Measurements from ENCODE around the gene BIRC2. TPM values are rescaled to one million over a fixed set of nuclear protein-coding genes. Genes with fewer than 3 reads are reported as not detected.

Gene BIRC2
- total and polyA plus RNA-seq, 4 donors = 16.7 to 99.9 (median 28.9) TPM

GRCh38 chr11:102341844-102342318 is 5.1 kb upstream of the BIRC2 start:
- Histone ChIP-seq H3K36me3 (ENCODE audit: control insufficient read depth in 4 of 4, insufficient read depth in 4 of 4, low read length in 4 of 4) (peaks cover 0 to 4% (median 1%) of the 10 kb centered on the region in 4 donors), H3K4me3 (no peak overlapping the region), H3K4me1 (ENCODE audit: control insufficient read depth in 5 of 5, insufficient read depth in 5 of 5, low read length in 5 of 5) (peaks cover 0 to 9% (median 0%) of the 10 kb centered on the region in 5 donors), H3K27ac (ENCODE audit: low read depth in 1 of 2, low read length in 1 of 2) (no peak overlapping the region), H3K9ac (ENCODE audit: insufficient read depth in 1 of 2, low read length in 2 of 2) (no peak overlapping the region), H3K9me3 (ENCODE audit: control insufficient read depth in 4 of 4, insufficient read depth in 3 of 4, low read length in 3 of 4) (no peaks in the 10 kb centered on the region), H3K27me3 (ENCODE audit: control insufficient read depth in 3 of 3, insufficient read depth in 3 of 3, low read length in 2 of 3) (no peaks in the 10 kb centered on the region)
- 6 to 19% methylated on average over 1 of the region's 1 CpG for WGBS, 2 donors
- peak; percentile 67 for ATAC-seq (ENCODE audit: insufficient read depth, low FRiP score)
- TF ChIP-seq CTCF (IDR thresholded peaks at IDR 0.05; ENCODE audit: control extremely low read depth, extremely low read depth) = peak; percentile 78
- DNase-seq = peak; percentile 72 to 89 (median 85)

- Histone ChIP-seq H3K27me3 (ENCODE audit: control insufficient read depth in 3 of 3, insufficient read depth in 3 of 3, low read length in 2 of 3) (no peaks in the 10 kb centered on the region), H3K27ac (ENCODE audit: low read depth in 1 of 2, low read length in 1 of 2) (no peak overlapping the region), H3K4me1 (ENCODE audit: control insufficient read depth in 5 of 5, insufficient read depth in 5 of 5, low read length in 5 of 5) (peaks cover 0 to 12% (median 3%) of the 10 kb centered on the region in 5 donors), H3K4me3 (no peak overlapping the region), H3K9ac (ENCODE audit: insufficient read depth in 1 of 2, low read length in 2 of 2) (no peak overlapping the region), H3K9me3 (ENCODE audit: control insufficient read depth in 4 of 4, insufficient read depth in 3 of 4, low read length in 3 of 4) (no peaks in the 10 kb centered on the region), H3K36me3 (ENCODE audit: control insufficient read depth in 4 of 4, insufficient read depth in 4 of 4, low read length in 4 of 4) (peaks cover 0 to 3% (median 0%) of the 10 kb centered on the region in 4 donors)
- DNase-seq (no peak), ATAC-seq (ENCODE audit: insufficient read depth, low FRiP score) (no peak)
- WGBS, 2 donors = 43 to 48% methylated on average over 1 of the region's 1 CpG
- no peak for TF ChIP-seq CTCF (IDR thresholded peaks at IDR 0.05; ENCODE audit: control extremely low read depth, extremely low read depth)
These were observed 3.2 kb upstream of the BIRC2 start for GRCh38 chr11:102343809-102344208.

GRCh38 chr11:102345904-102346303 is 1.1 kb upstream of the BIRC2 start:
- ATAC-seq (ENCODE audit: insufficient read depth, low FRiP score) = no peak
- no peak for TF ChIP-seq CTCF (IDR thresholded peaks at IDR 0.05; ENCODE audit: control extremely low read depth, extremely low read depth)
- 12 to 35% methylated on average over 8 of the region's 8 CpGs for WGBS, 2 donors
- Histone ChIP-seq H3K9me3 (ENCODE audit: control insufficient read depth in 4 of 4, insufficient read depth in 3 of 4, low read length in 3 of 4) (no peaks in the 10 kb centered on the region), H3K4me1 (ENCODE audit: control insufficient read depth in 5 of 5, insufficient read depth in 5 of 5, low read length in 5 of 5) (peaks cover 0 to 21% (median 5%) of the 10 kb centered on the region in 5 donors), H3K9ac (ENCODE audit: insufficient read depth in 1 of 2, low read length in 2 of 2) (peak overlapping the region; percentile 97 to 99), H3K27ac (ENCODE audit: low read depth in 1 of 2, low read length in 1 of 2) (peak overlapping the region; percentile 68 to 89), H3K4me3 (no peak overlapping the region), H3K27me3 (ENCODE audit: control insufficient read depth in 3 of 3, insufficient read depth in 3 of 3, low read length in 2 of 3) (no peaks in the 10 kb centered on the region), H3K36me3 (ENCODE audit: control insufficient read depth in 4 of 4, insufficient read depth in 4 of 4, low read length in 4 of 4) (peaks cover 0 to 9% (median 3%) of the 10 kb centered on the region in 4 donors)
- DNase-seq = peak; percentile 64 to 80 (median 70)

- Histone ChIP-seq H3K4me3 (peak overlapping the region; percentile 73), H3K9ac (ENCODE audit: insufficient read depth in 1 of 2, low read length in 2 of 2) (peak overlapping the region; percentile 97 to 99), H3K36me3 (ENCODE audit: control insufficient read depth in 4 of 4, insufficient read depth in 4 of 4, low read length in 4 of 4) (peaks cover 0 to 9% (median 4%) of the 10 kb centered on the region in 4 donors), H3K4me1 (ENCODE audit: control insufficient read depth in 5 of 5, insufficient read depth in 5 of 5, low read length in 5 of 5) (peaks cover 0 to 21% (median 5%) of the 10 kb centered on the region in 5 donors), H3K27me3 (ENCODE audit: control insufficient read depth in 3 of 3, insufficient read depth in 3 of 3, low read length in 2 of 3) (no peaks in the 10 kb centered on the region), H3K9me3 (ENCODE audit: control insufficient read depth in 4 of 4, insufficient read depth in 3 of 4, low read length in 3 of 4) (no peaks in the 10 kb centered on the region), H3K27ac (ENCODE audit: low read depth in 1 of 2, low read length in 1 of 2) (peak overlapping the region; percentile 89 to 99)
- ATAC-seq (ENCODE audit: insufficient read depth, low FRiP score) (no peak), DNase-seq (peak in 1 of 3 donors; percentile 86)
- TF ChIP-seq CTCF (IDR thresholded peaks at IDR 0.05; ENCODE audit: control extremely low read depth, extremely low read depth) = no peak
- 0% methylated on average over 5 of the region's 5 CpGs for WGBS, 2 donors
These were observed 612 bp upstream of the BIRC2 start for GRCh38 chr11:102346456-102346747.

Data from lung (tissue), 12 donors.